ENCODE results near the gene NR2C1.

The NR2C1 gene

DNA sequence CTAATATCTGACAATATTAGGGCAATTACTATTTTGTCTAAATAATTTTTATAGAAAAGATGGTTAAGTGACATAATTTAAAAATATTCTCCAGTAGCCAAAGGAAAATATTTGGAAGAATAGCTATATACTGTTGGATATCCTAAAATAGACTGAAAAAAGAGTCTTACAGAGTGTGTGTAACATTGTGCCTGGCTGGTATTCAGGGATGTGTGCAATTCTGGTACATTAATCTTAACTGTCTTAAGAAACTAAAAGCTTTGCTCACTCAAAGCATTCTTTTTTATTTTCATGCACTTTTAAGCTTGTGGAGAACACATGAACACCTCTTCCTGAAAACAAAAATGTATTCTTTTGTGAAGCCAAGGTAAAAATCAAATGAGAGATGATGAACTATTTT lies 10.1 kb upstream of the NR2C1 start:
- peaks cover 2% of the 10 kb centered on the region; the same call in 1 of the 2 replicates for H3K4me1 ChIP-seq (ENCODE audit: insufficient read depth, low read length)
- no peaks in the 10 kb centered on the region for H3K9me3 ChIP-seq (ENCODE audit: insufficient read depth, low read depth, low read length)
- H3K36me3 ChIP-seq (ENCODE audit: insufficient read depth, low read depth, low read length): peaks cover 39% of the 10 kb centered on the region
- no peaks in the 10 kb centered on the region for H3K27me3 ChIP-seq (ENCODE audit: insufficient read depth, low read length)
- no peak overlapping the region for H3K9ac ChIP-seq (ENCODE audit: low read depth, low read length)
- H3K4me3 ChIP-seq (ENCODE audit: low read length): no peak overlapping the region
- no peak overlapping the region for H3K27ac ChIP-seq (ENCODE audit: low read length)

- Histone ChIP-seq H3K36me3 (ENCODE audit: insufficient read depth, low read depth, low read length) (0 out of 2 replicates have a peak, but pooled peaks cover 5% of the 10 kb centered on the region), H3K4me3 (ENCODE audit: low read length) (no peak overlapping the region), H3K27ac (ENCODE audit: low read length) (no peak overlapping the region), H3K27me3 (ENCODE audit: insufficient read depth, low read length) (no peaks in the 10 kb centered on the region), H3K9ac (ENCODE audit: low read depth, low read length) (no peak overlapping the region), H3K4me1 (ENCODE audit: insufficient read depth, low read length) (peaks cover 3% of the 10 kb centered on the region; the same call in 1 of the 2 replicates), H3K9me3 (ENCODE audit: insufficient read depth, low read depth, low read length) (no peaks in the 10 kb centered on the region)
These were observed 3.9 kb upstream of the NR2C1 start for GRCh38 chr12:95077341-95077740.

DNA sequence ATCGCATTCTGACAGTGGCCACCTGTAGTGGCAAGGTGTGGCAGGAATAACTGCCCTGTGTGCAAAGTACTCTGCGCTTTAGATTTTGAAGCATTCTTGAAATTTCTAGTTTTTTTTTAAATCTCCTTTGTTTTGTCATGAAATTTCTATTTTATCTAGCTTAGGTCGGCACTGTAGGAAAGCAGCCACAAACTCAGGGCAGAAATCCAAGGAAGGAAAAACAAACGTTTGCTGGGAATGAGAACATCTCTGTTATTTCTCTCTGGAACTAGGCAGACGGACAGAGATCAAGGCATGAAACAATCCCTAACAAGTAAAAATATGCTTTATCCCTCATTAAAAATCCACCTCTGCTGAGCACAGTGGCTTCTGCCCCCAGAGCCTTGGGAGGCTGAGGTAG lies 1.3 kb upstream of the NR2C1 start:
- H3K9ac ChIP-seq (ENCODE audit: low read depth, low read length): no peak overlapping the region
- peaks cover 3% of the 10 kb centered on the region; the same call in 1 of the 2 replicates for H3K4me1 ChIP-seq (ENCODE audit: insufficient read depth, low read length)
- H3K36me3 ChIP-seq (ENCODE audit: insufficient read depth, low read depth, low read length): peaks cover under 1% of the 10 kb centered on the region; the same call in 1 of the 2 replicates
- H3K9me3 ChIP-seq (ENCODE audit: insufficient read depth, low read depth, low read length): no peaks in the 10 kb centered on the region
- no peaks in the 10 kb centered on the region for H3K27me3 ChIP-seq (ENCODE audit: insufficient read depth, low read length)
- no peak overlapping the region for H3K27ac ChIP-seq (ENCODE audit: low read length)
- no peak overlapping the region for H3K4me3 ChIP-seq (ENCODE audit: low read length)

DNA sequence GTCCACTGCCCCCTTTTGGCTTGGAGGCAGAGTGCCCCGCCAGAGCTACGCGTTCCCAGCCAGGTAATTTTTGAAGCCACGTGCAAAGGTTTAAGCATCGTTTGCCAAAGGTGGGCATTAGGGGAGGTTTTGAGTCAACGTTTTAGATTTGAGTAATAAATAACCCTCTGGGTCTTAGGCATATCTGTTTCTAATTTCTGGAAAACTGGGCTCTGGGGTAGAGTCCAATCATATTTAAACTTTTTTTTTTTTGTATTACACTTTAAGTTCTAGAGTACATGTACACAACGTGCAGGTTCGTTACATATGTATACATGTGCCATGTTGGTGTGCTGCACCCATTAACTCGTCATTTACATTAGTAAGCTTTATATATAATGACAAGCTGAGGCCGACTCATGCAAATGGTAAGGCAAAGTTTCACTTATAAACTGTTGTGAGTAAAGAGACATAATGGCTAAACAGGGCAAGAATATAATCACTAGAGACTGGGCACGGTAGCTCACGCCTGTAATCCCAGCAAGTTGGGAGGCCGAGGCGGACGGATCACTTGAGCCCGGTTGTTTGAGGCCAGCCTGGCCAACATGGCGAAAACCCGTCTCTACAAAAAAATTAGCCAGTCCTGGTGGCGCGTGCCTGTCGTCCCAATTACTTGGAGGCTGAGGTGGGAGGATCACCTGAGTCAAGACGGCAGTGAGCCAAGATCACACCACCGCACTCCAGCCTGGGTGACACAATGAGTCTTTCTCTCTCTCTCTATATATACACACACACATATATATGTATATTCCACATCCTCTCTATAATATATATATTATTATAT lies 491 bp upstream of the NR2C1 start:
- Histone ChIP-seq H3K36me3 (ENCODE audit: insufficient read depth, low read depth, low read length) (peaks cover 9% of the 10 kb centered on the region; the same call in 1 of the 2 replicates), H3K27me3 (ENCODE audit: insufficient read depth, low read length) (no peaks in the 10 kb centered on the region), H3K9me3 (ENCODE audit: insufficient read depth, low read depth, low read length) (no peaks in the 10 kb centered on the region), H3K4me1 (ENCODE audit: insufficient read depth, low read length) (peaks cover 3% of the 10 kb centered on the region; the same call in 1 of the 2 replicates), H3K4me3 (ENCODE audit: low read length) (peak overlapping the region; percentile 99; the same call in 1 of the 2 replicates), H3K9ac (ENCODE audit: low read depth, low read length) (no peak overlapping the region), H3K27ac (ENCODE audit: low read length) (no peak overlapping the region)

- Histone ChIP-seq H3K27me3 (ENCODE audit: insufficient read depth, low read length) (no peaks in the 10 kb centered on the region), H3K4me3 (ENCODE audit: low read length) (no peak overlapping the region), H3K36me3 (ENCODE audit: insufficient read depth, low read depth, low read length) (peaks cover 29% of the 10 kb centered on the region)
These were observed 3.0 kb downstream of the NR2C1 start for GRCh38 chr12:95070378-95070777.

GRCh38 chr12:95066091-95066855 lies 7.1 kb downstream of the NR2C1 start:
- Histone ChIP-seq H3K4me1 (ENCODE audit: insufficient read depth, low read length) (no peaks in the 10 kb centered on the region), H3K4me3 (ENCODE audit: low read length) (no peak overlapping the region), H3K36me3 (ENCODE audit: insufficient read depth, low read depth, low read length) (peaks cover 67% of the 10 kb centered on the region), H3K27me3 (ENCODE audit: insufficient read depth, low read length) (no peaks in the 10 kb centered on the region), H3K27ac (ENCODE audit: low read length) (no peak overlapping the region), H3K9ac (ENCODE audit: low read depth, low read length) (no peak overlapping the region), H3K9me3 (ENCODE audit: insufficient read depth, low read depth, low read length) (no peaks in the 10 kb centered on the region)

More at GRCh38 chr12:95070378-95070777, 3.0 kb downstream of the NR2C1 start:
- Histone ChIP-seq H3K9ac (ENCODE audit: low read depth, low read length) (no peak overlapping the region), H3K4me1 (ENCODE audit: insufficient read depth, low read length) (peaks cover 3% of the 10 kb centered on the region; the same call in 1 of the 2 replicates), H3K9me3 (ENCODE audit: insufficient read depth, low read depth, low read length) (no peaks in the 10 kb centered on the region), H3K27ac (ENCODE audit: low read length) (no peak overlapping the region)

DNA sequence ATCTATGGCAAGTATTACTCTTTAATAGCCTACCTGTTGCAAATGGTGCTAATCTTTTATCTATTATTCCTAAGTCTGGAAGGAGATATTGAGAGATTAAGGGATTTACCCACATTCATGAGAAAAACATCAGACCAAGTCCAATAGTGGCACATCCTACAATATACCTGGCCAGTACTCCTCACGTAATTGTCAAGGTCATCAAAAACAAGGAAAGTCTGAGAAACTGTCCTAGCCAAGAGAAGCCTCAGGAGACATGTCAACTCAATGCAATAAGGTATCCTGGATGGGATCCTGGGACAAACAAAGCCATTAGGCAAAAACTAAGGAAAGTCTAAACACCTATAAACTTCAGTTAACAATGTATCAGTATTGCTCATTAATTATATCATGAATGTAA lies 12.5 kb downstream of the NR2C1 start:
- Histone ChIP-seq H3K36me3 (ENCODE audit: insufficient read depth, low read depth, low read length) (peaks cover 97% of the 10 kb centered on the region), H3K27ac (ENCODE audit: low read length) (no peak overlapping the region), H3K9me3 (ENCODE audit: insufficient read depth, low read depth, low read length) (no peaks in the 10 kb centered on the region), H3K27me3 (ENCODE audit: insufficient read depth, low read length) (no peaks in the 10 kb centered on the region), H3K9ac (ENCODE audit: low read depth, low read length) (no peak overlapping the region), H3K4me3 (ENCODE audit: low read length) (no peak overlapping the region), H3K4me1 (ENCODE audit: insufficient read depth, low read length) (no peaks in the 10 kb centered on the region)

DNA sequence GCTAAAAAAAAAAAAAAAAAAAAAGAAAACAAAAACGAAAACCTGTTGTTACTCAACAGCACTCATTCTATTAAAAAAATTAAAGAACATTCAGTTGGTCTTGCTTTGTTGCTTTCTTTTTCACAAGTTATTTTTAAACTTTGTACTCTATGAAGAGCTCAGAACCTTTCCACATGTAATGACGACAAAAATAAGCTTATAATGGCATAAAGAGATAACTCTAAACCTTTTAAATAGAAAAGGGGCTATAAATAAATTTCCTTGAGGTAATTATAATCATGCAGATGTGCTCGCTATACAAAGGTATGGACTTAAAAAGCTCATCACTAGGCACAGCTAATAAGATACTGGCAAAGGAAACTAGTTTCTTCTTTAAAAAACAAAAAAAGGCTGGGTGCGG lies 13.4 kb downstream of the NR2C1 start:
- no peak overlapping the region for H3K4me3 ChIP-seq (ENCODE audit: low read length)
- H3K9ac ChIP-seq (ENCODE audit: low read depth, low read length): no peak overlapping the region
- H3K36me3 ChIP-seq (ENCODE audit: insufficient read depth, low read depth, low read length): peaks cover 96% of the 10 kb centered on the region
- H3K27ac ChIP-seq (ENCODE audit: low read length): no peak overlapping the region
- H3K4me1 ChIP-seq (ENCODE audit: insufficient read depth, low read length): no peaks in the 10 kb centered on the region
- no peaks in the 10 kb centered on the region for H3K9me3 ChIP-seq (ENCODE audit: insufficient read depth, low read depth, low read length)
- no peaks in the 10 kb centered on the region for H3K27me3 ChIP-seq (ENCODE audit: insufficient read depth, low read length)

GRCh38 chr12:95057424-95057823 lies 16.0 kb downstream of the NR2C1 start:
- H3K4me3 ChIP-seq (ENCODE audit: low read length): no peak overlapping the region
- H3K27ac ChIP-seq (ENCODE audit: low read length): no peak overlapping the region
- peaks cover 91% of the 10 kb centered on the region for H3K36me3 ChIP-seq (ENCODE audit: insufficient read depth, low read depth, low read length)
- no peaks in the 10 kb centered on the region for H3K9me3 ChIP-seq (ENCODE audit: insufficient read depth, low read depth, low read length)
- no peak overlapping the region for H3K9ac ChIP-seq (ENCODE audit: low read depth, low read length)
- no peaks in the 10 kb centered on the region for H3K4me1 ChIP-seq (ENCODE audit: insufficient read depth, low read length)
- no peaks in the 10 kb centered on the region for H3K27me3 ChIP-seq (ENCODE audit: insufficient read depth, low read length)

DNA sequence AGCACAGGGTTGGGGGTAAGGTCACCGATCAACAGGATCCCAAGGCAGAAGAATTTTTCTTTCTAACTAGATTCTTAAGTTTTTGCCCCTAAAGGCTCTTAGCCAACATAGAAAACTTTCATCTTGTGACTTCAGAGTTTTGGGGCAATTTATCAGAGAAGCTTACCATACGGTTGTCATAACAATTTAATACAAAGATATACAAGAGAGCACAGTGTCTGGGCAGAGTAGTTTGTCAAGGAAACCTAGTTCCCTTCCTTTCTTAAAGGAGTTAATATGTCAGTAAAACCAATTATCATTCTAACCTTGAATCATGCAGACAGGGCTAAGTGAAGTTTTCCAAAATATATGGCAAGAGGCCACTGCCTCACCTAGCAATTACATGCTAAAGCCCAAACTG lies 18.4 kb downstream of the NR2C1 start:
- Histone ChIP-seq H3K27me3 (ENCODE audit: insufficient read depth, low read length) (no peaks in the 10 kb centered on the region), H3K4me1 (ENCODE audit: insufficient read depth, low read length) (no peaks in the 10 kb centered on the region), H3K9ac (ENCODE audit: low read depth, low read length) (no peak overlapping the region), H3K27ac (ENCODE audit: low read length) (no peak overlapping the region), H3K4me3 (ENCODE audit: low read length) (no peak overlapping the region), H3K36me3 (ENCODE audit: insufficient read depth, low read depth, low read length) (peaks cover 89% of the 10 kb centered on the region), H3K9me3 (ENCODE audit: insufficient read depth, low read depth, low read length) (no peaks in the 10 kb centered on the region)

GRCh38 chr12:95054206-95054605 lies 19.2 kb downstream of the NR2C1 start:
- Histone ChIP-seq H3K36me3 (ENCODE audit: insufficient read depth, low read depth, low read length) (peaks cover 86% of the 10 kb centered on the region), H3K4me1 (ENCODE audit: insufficient read depth, low read length) (no peaks in the 10 kb centered on the region), H3K27ac (ENCODE audit: low read length) (no peak overlapping the region), H3K9me3 (ENCODE audit: insufficient read depth, low read depth, low read length) (no peaks in the 10 kb centered on the region), H3K9ac (ENCODE audit: low read depth, low read length) (no peak overlapping the region), H3K4me3 (ENCODE audit: low read length) (no peak overlapping the region), H3K27me3 (ENCODE audit: insufficient read depth, low read length) (no peaks in the 10 kb centered on the region)

- Histone ChIP-seq H3K9ac (ENCODE audit: low read depth, low read length) (no peak overlapping the region), H3K27ac (ENCODE audit: low read length) (no peak overlapping the region), H3K4me1 (ENCODE audit: insufficient read depth, low read length) (no peaks in the 10 kb centered on the region), H3K36me3 (ENCODE audit: insufficient read depth, low read depth, low read length) (peaks cover 85% of the 10 kb centered on the region), H3K27me3 (ENCODE audit: insufficient read depth, low read length) (no peaks in the 10 kb centered on the region), H3K9me3 (ENCODE audit: insufficient read depth, low read depth, low read length) (no peaks in the 10 kb centered on the region), H3K4me3 (ENCODE audit: low read length) (no peak overlapping the region)
These were observed 22.2 kb downstream of the NR2C1 start for GRCh38 chr12:95051241-95051640.

Data from iPS-20b (cell line).